HG02970 (cell line): ENCODE data around the gene SPTSSA.

Experiments
- ATAC-seq: cut with Tn5 transposase; IDR thresholded peaks from one replicate; pipeline ENCODE4 v1.9.1; 2021; ENCODE audit warnings: mild to moderate bottlenecking, moderate library complexity, moderate number of reproducible peaks; ENCODE audit not compliant: unreplicated experiment, low FRiP score

The SPTSSA gene

DNA sequence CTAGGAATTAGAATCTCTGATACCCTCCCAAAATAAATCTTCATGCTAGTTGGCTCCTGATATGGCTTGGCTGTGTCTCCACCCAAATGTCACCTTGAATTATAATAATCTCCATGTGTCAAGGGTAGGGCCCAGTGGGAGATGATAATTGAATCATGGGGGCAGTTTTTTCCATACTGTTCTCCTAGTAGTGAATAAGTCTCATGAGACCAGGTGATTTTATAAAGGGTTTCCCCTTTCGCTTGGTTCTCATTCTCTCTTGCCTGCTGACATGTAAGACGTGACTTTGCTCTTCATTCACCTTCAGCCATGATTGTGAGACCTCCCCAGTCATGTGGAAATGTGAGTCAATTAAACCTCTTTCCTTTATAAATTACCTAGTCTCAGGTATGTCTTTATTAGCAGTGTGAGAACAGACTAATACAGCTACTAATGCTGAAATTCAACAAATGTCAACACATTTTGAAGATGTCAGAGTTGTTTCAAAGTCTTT, 12.2 kb upstream of the SPTSSA start:
- no peak for ATAC-seq

DNA sequence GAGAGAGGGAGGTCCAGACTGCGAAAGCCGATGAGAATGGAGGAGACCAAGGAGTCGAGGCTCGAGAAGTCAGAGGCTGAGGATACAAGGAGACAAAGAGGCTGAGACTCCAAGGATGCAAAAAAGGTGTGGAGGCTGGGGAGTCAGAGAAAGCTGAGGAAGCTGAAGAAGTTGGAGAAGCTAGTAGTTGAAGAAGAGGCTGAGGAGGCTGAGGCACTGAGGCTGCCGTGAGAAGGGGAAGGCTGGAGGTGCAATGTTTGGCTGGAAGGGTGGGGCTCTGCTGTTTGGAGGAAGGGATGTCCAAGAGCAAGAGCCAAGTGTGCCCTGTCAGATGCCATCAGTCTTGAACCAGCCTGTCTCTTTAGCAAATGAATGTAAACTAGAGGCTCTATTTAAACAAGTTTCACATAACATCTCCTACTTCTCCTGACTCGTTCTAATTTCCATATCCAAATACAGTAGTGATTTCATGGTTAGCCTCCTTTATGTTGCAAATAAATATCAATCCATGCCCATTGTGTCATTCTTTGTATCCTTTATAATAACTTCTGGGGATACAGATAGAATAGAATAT, 10.8 kb upstream of the SPTSSA start:
- ATAC-seq: no peak

DNA sequence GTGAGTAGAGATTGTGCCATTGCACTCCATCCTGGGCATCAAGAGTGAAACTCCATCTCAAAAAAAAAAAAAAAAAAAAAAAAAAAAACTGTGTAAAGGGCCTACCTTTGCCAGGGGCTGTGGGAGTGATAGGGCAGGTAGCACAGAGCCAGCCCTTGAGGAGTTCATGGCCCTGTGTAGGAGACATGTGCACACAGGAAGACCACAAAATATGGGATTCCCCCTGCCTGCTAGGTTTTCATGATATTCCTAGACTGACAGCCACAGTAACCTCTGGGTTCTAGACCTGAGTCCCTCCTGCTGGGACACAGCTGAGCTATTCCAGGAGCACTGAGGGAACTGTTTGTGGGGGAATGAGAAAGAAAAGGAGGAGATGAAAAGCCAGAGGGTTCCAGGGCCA, 8.3 kb upstream of the SPTSSA start:
- ATAC-seq: no peak

DNA sequence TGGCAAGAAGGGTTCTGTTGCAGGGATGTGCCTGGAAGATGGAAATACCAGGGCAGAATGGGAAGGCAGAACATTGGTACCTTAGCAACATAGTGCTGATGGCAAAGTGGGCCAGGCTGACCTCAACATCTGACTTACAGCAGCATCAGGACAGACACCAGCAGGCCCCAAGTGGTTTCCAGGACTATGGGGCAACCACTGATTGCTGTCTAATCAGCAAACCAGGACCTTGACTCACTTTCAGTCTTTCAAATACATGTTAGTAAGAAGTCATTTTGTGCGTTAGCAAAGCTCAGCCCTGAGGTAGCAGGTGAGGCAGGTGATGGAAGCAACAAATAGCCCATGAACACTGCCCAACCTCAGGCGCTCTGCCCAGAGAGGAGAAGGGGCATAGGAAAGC, 4.7 kb upstream of the SPTSSA start:
- ATAC-seq: no peak

DNA sequence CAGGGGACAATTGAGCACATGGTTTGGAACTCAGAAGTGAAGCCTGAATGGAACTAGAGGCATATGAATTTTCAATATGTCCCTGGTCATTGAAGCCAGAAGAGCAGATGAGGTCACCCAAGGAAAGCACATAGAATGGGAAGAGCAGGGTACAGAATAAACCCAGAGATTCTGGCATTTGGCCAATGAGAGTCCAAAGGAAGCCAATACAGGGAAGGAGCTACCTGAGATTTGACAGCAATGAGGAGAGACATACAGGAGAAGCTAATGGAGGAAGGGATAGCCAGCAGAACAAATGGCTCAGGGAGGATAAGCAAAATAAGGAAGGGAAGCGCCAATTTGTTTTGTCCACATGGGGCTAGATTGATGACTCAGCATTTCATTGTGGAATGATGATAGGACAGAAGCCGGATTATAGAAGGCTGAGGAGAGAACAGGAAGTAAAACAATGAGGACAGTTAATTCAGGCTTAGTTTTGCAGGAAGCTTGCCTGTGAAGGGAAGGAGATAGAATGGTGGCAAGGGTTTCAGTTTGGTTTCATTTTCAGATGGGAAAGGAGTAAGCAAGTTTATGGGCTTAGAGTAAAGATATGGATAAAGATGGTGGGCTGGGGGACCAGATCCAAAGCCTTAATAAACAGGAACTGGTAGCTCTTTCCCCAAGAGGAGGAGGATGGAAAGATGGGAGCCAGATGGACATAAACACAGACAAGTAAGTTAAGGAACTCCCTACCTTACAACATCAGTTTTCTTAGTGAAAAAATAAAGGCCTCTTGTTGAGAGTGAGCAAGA, 3.2 kb upstream of the SPTSSA start:
- ATAC-seq: no peak

DNA sequence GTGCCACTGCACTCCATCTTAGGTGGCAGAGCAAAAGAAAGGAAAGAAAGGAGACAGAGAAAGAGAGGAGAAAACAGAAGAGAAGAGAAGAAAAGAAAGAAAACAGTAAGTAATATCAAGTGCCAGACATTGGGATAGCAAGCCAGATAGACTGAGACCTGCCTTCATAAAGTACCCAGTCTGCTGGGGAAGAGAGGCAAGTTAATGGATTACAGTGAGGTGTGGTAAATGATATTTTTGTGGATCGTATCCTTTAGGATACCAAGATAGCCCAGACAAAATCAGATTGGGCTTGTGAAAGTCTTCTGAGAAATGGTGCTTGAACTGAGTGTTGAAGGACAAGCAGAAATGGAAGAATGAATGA, 1.5 kb upstream of the SPTSSA start:
- ATAC-seq: no peak

DNA sequence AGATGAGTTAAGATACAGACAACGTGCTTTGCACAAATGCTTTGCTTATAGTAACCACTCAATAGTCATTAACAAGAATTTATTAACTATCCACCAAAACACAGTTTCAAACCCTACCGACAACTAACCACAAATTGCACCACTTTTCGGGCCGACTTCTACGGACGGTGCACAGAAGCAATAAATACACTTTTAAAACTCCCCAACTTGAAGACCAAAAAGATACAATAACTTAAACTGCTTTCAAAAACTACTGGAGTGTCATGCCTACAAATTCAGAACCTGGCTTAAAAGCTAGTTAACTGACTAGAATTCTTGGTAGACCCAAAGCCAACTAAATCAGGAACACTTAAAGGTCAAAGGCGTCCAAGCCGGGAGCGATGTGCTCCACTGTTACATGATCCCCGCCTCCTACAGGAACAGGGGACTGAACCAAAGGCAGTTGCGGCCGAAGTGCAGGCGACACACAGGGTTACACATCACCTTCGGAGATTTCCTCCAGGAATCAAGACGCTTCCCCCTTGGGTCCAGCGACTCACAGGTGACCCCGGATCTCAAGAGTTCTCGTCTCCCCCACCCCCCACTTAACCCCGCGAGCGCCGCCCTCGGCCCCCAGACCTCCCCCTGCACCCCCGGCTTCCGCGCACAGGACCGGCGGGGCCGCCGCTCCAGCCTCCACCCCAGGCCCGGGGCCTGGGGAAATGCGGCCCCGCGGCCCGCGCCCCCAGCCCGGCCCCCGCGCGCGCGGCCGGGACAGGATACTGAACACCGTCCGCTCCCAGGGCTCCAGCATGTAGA, 507 bp downstream of the SPTSSA start:
- peak; percentile 11 for ATAC-seq

DNA sequence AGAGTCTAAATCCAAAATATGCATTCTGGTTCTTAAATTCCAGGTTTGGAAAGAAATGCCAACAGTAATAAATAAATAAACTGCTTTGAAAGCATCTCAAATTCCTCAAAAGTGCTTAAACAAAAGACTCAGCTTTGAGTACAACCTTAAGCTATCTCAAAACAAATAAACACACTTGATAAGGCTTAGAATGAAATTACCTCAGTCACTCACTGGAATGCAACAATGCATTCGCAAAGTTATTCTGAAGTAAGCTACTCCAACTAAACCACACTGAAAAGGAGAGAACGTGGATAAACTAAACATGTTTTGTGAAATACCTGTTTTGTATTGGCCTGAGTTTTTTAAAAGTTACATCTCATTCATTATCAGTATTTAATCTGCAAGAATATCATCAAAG, 1.2 kb downstream of the SPTSSA start:
- no peak for ATAC-seq

DNA sequence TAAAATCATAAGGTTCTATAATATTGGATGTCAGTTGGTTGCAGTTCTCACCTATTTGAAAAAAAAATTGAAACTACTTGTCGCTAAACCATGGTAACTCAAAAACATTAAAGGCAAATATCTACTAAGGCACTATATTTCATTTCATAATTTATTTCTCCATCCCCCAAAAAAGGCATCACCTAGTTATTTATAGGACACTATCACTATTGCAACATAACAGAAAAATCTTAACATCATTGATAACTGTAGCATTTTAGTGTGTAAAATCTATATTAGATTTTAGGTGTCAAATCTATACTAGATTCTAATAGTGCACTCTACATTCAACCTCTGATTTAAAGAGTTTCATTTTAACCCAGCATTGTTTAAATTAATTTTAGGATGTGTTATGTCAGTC, 1.7 kb downstream of the SPTSSA start:
- no peak for ATAC-seq

DNA sequence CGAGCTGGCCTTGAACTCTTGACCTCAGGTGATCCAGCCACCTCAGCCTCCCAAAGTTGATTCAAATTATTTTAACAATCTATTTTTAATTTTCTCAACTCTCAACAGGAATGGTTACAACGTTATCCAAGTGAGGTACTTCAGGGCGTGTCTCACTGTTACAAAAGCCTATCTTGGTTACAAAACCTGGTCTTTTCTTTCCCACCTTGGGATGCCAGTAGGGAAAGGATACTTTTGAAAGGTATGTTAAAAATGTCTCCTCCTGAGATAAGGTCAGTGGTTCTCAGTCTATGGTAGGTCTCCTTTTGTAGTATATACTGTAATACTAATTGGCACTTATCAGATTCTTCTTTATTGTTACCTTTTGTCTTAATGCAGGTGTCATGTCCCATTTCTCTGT, 4.9 kb downstream of the SPTSSA start:
- ATAC-seq: no peak

DNA sequence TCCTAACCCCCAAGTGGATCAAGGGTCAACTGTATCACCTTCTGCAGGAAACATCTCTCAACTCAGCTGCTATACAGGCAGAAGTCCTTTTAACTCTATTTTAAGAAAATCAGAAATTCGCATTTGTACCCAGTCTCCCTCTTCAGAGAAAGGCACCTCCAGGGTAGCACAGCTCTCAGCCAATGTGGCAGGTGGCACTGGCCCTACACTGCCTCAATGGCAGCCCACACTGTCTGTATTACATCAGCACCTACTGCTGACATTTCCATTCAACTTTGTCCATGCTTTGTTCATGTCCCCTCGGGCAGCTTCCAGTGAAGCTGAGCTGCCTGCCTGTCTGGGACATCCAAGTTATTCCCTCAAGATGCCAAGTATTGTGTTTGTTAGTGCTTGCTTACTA, 8.8 kb downstream of the SPTSSA start:
- ATAC-seq: no peak

DNA sequence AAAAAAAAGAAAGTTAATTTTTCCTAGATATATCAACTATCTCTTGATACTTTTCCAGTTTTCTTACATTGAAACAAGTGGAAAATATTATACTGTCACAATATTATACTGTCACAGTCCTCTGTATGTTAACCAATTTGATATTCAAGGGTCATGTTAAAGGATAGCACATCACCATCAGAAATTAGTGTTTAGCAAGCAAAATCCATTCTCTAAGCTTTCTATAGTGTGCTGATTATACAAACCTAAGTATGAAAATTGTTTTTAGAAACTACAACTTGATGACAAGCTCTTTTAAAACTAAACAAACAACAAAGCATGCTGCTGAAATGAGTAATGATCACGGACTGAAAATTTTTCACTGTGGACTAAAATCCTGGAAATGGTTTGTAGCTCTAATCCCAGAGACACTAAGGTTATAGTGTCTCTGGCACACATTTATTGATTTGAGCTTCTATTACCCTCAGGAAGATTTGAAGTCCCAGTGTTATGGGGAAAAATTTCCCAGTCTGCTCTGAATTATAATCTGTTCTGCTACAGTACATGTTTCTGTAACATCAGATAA, 9.7 kb downstream of the SPTSSA start:
- ATAC-seq: no peak

DNA sequence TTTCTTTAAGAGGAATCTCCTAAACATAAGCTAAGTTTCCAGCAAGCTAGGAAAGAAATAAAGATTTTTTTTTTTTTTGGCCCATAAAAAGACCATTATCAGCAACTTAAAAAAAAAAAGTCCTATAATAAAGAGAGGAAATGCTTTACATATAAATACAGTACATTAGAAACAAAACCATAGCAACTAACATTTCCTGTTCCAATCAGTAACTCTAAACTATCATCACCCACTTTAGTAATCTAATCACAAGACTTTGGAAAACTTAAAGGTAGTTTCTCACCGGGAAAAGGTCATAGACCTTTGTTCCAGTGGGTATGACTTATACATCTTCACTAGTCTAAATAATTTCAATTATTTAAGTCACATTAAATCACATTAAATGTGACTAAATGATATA, 11.1 kb downstream of the SPTSSA start:
- ATAC-seq: no peak

DNA sequence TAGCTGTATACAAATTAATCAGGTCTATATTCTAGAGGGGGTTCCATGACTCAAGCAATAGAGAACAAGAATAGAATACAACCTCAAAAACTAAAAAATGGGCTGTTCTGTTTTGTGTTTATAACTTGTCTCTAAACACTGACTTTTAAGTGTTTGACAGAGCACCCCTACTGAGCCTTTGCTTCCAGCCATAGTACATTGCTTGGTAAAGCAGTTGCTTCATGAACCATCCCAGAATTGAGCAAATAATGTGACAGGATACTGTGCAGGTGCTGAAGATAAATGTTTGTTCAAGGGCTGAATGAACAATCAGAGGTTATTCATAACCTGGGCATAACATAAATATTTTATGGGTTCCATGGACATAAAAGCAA, 11.5 kb downstream of the SPTSSA start:
- no peak for ATAC-seq

DNA sequence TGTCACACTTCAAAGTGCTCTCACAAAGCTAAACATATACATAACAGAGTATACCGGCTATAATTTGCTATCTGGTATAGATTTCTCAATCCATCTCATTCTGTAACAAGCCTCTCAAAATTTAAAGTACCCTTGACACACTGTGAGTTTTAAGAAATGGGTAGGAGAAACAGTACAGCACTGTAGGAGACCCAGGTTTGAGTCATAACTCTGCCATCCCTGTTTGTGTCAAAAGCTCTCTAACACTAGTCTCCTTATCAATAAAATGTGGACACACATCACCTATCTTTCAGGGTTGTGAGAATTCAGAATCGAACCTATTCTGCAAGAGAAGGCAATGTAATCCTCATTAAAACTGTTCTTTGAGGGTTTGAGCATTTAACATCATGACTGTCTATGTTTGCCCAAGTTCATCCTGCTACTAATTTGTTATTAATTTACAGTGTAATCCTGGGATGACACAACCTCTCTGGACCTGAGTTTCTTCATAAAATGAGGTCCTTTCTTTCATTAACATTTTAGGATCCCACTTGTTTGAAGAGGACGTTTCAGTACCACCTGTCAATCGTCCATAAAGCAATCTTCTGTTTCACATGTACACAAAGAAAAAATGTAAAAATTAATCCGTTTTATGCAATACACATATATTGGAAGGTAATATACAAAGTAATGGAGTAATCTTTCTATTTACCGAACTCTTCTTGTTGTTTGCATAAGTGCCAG, 12.1 kb downstream of the SPTSSA start:
- no peak for ATAC-seq

DNA sequence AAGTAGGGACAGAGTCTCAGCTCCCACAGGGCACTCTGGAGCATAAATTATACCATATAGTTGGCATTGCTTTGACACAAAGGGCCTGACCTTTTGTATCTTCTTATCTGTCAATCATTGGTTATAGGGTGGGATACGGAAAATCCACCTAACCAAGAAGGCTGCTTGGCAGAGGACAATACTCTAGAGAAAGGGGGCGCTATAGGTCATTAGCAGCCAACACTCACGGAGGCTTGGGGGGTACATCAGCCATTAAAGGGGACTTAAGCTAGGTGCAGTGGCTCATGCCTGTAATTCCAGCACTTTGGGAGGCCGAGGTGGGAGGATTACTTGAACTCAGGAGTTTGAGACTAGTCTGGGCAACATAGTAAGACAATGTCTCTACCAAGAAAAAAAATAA, 22.9 kb downstream of the SPTSSA start:
- no peak for ATAC-seq

DNA sequence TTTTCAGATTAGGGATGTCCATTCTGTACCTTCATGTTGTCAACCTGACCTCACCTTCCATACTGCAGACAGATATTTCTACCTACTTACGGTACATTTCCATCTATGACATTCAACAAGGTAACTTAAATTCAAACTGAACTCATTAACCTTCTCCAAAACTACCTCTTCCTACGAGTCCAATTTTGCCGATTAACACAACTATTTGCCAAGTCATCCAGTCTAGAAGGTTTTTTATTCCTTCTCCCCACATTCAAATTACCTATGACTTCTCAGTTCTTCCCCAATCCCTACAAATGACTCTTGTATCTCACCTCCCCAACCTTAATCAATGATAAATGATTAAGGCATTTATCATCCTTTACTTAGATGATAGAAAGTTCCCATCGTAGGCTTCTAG, 23.6 kb downstream of the SPTSSA start:
- no peak for ATAC-seq

DNA sequence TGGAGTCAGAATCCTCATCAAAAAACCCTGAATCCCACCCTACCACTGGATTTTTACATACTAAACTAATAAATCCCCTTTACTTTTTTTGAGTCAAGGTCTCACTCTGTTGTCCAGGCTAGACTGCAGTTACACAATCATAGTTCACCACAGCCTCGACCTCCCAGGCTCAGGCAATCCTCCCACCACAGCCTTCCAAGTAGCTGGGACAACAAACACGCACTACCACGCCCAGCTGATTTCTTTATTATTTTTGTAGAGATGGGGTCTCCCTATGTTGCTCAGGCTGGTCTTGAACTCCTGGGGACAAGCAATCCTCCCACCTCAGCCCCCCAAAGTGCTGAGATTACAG, 24.3 kb downstream of the SPTSSA start:
- ATAC-seq: no peak

DNA sequence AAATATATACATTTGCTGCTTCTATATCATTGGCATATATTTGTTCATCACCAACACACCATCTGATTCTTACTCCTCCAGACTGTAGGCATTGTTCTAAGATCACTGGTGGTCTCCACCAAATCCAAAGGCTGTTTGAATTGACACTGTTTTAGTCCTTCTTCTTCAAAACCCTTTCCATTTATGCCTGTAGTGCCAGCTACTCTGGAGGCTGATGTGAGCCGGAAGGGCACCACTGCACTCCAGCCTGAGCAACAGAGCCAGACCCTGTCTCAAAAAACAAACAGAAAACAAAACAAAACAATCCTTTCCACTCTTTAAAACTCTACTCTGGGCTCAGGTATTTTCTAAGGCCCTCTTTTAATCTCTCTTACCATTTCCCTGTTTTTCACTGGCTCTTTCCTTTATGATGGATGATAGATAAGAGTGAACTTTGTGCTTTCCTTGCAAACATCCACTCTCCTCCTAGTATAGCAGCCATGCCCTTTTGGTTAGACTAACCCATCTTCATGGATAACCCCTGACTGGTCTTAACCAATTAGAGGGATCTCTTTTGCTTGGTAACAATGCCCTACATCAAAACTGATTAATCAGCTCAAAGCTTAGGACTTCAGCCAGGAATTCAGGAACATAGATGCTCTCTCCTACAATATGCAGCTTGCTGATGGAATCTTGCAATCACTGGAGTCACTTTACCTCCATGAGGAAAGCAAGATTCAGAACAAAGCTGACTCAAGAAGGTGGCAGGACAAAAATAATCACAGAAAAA, 24.9 kb downstream of the SPTSSA start:
- ATAC-seq: no peak
